Breast epithelium (tissue), 3 donors: ENCODE results near the gene NUP153.

Experiments
- POLR2A ChIP-seq: fragments of 450-650 bp; IDR thresholded peaks from one replicate; pipeline ENCODE4 v1.6.1; 2016; ENCODE audit warnings: antibody characterized with exemption, mild to moderate bottlenecking, moderate library complexity
- TF ChIP-seq, protein P1 (sequence below), 3 donors: fragments of 450-650 bp; IDR thresholded peaks; one replicate each; pipeline ENCODE4 v1.5.1; 2016 to 2017; ENCODE audit warnings: antibody characterized with exemption in 3 of 3, mild to moderate bottlenecking in 3 of 3, moderate library complexity in 3 of 3

DNA sequence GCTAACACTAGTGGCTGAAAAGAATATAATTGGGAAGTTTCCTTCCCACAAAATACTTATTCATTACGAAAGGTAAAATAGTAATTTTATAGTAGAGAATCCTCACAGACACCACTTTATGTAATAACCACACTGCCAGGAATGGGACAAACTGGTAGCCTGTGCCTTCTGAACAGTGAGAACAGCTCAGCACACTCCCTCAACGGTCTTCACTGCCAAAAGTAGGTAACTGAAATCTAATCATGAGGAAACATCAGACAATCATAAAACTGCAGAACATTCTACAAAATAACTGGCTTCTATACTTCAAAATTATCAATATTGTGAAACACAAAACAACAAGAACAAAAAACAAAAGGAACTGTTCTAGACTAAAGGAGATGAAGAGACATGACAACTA is 44.1 kb downstream of the NUP153 start:
- TF ChIP-seq POLR2A, result no peak
- TF ChIP-seq, protein P1, sequence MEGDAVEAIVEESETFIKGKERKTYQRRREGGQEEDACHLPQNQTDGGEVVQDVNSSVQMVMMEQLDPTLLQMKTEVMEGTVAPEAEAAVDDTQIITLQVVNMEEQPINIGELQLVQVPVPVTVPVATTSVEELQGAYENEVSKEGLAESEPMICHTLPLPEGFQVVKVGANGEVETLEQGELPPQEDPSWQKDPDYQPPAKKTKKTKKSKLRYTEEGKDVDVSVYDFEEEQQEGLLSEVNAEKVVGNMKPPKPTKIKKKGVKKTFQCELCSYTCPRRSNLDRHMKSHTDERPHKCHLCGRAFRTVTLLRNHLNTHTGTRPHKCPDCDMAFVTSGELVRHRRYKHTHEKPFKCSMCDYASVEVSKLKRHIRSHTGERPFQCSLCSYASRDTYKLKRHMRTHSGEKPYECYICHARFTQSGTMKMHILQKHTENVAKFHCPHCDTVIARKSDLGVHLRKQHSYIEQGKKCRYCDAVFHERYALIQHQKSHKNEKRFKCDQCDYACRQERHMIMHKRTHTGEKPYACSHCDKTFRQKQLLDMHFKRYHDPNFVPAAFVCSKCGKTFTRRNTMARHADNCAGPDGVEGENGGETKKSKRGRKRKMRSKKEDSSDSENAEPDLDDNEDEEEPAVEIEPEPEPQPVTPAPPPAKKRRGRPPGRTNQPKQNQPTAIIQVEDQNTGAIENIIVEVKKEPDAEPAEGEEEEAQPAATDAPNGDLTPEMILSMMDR (IDR thresholded peaks at IDR 0.05), result no peak
